ENCODE measurements around the gene LTBP2.

Gene LTBP2

DNA sequence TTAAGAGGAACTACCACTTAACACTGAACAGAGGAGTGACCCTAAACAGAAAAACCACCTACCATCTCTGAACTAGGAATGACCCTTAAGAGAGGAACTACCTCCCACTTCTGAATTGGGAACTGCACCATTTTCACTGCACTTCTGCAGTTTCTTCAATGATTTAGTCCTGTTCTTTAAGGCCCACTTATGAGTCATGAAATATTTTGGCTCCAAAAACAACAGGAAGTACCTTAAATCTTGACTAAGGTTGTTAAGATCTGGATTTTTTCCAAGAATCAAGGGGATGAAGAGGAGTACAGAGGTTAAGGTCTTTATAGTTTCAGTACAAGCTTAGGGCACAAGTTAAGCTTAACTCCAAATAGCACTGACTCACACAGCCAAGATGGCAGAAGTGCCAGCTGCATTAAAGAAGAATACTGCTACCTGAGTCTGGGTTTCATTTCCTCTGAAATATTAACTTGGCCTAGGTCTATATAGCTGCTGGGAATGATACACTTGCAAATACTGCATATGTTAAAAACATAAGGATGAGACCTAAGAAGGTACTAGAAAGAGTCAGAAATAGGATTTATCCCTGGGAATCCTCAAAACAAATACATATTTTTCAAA is 123.1 kb downstream of the LTBP2 start:
- no peak for DNase-seq (ENCODE audit: low read depth, low spot score)

DNA sequence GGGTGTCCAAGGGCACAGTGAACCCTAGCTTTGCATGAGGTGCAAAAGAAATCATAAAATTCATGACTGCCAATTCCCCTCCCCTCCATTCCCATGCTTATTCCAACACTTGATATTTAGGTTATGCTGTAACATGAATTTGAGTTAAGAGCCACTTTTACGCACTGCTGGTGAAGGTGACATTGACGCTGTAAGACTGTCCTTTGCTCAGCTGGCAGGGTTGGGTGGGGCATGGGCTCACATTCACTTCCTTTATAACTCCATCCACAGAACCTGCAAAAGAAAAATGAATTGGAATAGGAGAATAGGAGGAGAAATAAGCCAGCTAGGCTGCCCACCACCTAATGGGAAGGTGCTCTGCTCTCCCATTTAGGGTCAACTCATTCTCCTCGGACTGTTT is 125.9 kb downstream of the LTBP2 start:
- no peak for DNase-seq (ENCODE audit: low read depth, low spot score)

DNA sequence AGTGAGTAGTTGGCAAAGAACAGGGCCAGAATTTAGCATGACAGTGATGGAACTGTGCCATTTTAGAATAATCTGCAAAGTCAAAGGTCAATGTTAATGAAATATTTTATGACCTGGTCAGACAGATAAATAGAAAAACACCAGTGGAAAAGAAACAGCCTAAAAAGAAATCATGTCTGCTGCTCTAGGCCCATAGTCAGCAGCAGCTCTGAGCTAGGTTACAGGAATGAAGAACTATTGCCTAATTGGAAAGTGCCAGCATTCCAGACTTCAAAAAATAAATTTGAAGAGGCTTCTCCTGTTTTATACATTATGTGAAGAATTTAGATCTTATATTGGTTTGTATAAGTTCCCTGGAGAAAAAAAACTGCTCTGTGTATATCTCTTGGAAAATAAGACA is 128.7 kb downstream of the LTBP2 start:
- DNase-seq (ENCODE audit: low read depth, low spot score), result no peak

DNA sequence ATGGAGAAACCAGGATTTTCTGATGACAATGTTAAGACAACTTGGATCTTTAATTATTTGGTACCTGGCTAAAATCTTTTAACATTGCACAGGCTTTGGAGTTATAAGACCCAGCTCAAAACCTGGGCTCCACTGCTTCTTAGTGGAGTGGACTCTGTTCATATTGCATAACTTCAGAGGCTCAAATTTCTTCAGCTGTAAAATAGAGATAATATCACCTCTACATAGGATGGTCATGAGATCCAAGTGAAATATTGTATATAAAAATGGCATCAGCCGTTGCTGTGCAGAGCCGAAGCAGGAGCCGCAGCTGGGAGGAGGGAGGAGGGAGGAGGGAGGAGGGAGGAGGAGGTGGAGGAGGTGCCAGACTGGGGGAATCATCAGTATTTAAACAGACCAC is 129.5 kb downstream of the LTBP2 start:
- DNase-seq (ENCODE audit: low read depth, low spot score), result no peak

DNA sequence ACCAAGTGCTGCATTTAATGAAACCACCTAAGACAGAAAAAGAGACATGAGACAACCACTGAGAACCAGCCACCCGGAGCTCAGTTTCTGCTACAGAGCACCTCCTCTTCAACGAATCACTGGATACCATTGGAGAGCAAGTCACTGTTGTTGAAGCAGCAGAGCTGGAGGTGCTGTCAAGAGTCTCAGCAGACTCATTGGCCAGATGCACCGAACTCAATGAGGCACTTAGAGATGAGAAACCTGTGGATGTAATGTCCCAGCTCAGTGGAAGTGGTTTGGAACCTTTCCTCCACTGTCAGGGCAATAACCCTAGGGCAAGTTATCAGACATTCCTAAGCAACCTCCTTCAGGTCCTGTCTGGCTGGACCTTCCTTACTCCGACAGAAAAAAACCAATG is 132.0 kb downstream of the LTBP2 start:
- DNase-seq (ENCODE audit: low read depth, low spot score), result no peak

DNA sequence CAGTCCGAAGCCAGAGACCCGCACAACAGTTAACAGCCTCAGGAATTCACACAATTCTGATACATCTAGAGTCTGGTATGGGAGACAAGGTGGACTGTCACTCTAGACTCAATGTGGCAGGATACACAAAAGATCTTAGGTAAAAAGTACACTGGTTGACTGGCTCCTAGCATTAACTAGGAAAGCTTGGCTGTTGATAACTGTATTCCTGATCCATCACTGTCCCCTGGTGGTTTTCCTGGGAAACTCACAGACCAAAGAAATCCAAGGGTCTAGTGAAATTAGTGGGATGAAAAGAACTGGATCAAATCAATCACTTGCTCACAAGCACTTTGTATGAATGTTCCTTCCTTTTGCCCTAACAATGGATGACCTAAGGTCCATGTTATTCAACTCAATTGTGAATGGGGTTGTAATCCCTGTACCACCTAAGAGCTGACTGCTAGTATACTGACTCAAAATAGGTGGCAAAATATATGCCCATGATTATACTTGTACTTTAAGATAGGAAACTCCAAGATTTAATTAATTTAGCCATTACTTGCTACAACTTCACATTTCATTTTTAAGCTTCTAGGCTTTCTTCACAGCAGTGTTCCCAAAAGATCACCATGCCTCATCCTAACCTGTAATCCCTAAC is 132.9 kb downstream of the LTBP2 start:
- no peak for DNase-seq (ENCODE audit: low read depth, low spot score)

DNA sequence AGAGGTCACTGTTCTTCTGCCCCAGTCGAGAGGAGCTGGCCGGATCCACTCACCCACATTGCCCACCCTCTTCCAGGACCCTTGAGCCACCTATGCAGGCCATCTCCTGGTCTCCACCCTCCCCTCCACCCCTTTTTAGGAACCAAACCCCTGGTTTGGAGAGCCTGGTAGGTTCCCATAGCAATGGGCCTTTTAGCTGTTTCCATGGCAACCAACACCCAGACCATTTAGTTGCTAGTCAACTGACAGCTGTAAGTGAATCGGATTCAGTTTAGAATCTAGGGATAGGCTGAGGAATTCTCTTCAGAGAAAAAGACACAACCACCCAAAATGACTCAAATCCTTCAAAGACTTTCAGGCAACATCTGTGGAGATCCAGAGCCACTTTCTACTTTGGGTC is 135.4 kb downstream of the LTBP2 start:
- no peak for DNase-seq (ENCODE audit: low read depth, low spot score)

DNA sequence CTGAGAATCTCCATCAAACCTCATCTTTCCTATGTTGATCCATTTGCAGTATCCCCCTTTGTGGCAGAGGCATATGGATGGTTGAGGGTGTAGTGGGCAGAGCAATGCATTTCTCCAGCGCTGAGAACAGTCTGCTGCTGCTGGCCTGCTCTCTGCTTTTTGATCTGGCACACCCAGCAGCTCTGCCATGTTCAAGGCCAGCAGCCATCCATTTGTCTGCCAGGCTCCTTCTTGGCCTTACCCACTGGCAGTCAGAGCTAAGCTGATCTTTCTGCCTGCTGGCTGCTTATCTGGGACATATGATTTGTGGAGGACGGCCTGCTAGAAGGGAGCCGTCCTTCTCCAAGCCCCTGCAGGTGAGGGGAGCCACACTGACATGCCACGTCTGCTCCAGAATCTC is 135.9 kb downstream of the LTBP2 start:
- no peak for DNase-seq (ENCODE audit: low read depth, low spot score)

DNA sequence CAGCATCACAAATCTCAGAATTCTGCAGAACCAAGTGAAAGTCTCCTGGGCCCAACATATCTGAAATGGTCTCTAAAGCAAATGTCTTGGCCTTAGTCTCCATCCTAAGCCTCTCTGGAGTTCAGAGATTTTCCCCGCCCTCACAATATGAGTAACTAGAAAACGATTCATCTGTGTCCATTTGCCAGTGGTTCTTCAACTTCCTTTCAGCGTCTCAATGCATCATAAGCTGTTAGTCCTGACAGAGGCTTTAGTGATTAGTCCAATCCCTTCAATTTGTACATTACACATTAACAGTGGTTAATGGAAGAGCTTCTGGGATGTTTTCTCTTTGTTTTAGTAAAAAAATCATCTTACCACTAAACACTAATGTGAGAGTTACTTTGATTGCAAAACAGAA is 136.4 kb downstream of the LTBP2 start:
- DNase-seq (ENCODE audit: low read depth, low spot score), result no peak

DNA sequence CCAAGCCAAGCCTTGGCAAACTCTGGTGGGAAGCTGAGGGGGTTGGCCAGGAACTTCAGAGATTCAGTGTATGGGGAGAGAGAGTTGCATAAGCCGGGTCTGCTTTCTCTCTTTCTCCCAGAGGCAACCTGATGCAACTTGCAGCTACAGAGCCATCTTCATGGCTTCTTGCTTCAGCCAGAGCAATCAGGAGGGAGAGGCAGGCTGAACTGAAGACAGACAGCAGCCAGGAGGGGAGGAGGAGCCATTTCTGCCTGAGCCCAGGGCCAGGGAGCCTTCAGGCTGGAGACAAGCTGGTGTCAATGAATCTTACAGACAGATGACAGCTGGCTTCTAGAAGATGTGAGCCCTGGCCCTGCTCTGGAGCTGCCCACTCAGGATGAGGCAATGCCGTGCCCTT is 137.7 kb downstream of the LTBP2 start:
- no peak for DNase-seq (ENCODE audit: low read depth, low spot score)

DNA sequence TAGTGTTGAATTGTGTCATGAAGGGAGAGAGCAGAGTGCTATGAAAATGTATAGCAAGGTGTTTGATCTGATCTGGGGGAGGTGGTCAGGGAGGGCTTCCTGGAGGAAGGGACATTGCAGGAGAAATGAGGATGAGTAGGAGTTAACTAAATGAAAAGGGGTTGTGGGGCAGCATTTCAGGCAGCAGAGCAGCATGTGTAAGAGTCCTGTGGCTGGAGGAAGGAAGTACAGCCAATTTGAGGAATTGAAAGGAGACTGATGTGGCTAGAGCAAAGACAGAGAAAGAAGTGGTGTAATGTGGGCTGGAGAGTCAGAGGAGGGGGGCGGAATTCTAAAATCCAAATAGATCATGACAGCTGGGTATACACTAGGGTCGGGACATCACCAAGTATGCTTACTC is 139.4 kb downstream of the LTBP2 start:
- DNase-seq (ENCODE audit: low read depth, low spot score), result no peak

DNA sequence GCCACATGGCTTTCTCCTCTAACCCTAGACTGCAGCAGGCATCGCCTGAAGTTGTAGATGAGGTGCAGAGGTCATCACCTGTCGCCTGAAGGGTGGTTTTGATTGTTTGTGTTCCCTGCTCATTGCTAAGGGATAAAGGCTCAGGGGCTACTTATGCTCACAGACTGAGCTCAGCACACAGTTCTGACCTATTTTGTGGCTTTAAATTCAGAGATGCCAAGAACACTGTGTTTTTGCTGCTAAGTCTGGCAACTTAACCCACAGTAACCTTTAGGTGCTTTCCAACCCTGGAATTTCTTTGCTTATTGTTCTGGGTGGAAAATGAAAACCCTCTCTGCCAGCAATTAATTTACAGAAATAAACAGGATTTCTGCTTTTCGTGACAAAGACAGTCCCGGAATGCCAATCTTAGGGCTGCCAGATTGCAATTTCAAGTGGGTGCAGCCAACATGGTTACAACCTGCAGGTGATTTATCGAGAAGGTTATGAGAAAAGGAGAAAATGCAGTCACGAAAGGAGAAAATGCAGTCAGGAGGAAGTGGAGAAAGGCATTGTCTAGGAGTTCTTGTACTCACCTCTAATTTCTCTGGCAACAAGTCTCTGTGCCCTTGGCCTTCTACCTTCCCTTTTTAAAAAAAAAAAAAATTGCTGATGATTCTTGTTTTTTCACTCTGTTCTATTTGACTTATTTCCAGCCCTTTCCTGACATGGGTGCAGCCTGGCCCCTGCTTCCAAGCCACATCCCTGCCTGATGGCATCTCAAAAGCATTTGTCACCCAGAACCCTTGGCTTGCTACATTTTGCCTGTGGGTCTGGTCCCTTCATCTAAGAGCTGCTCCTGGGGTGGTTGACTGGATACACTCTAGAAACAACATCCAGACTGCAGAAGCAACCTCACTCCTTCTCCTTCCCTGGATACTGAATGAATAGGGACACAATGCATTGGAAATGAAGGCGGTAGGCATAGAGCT is 142.2 kb downstream of the LTBP2 start:
- DNase-seq (ENCODE audit: low read depth, low spot score), result no peak

DNA sequence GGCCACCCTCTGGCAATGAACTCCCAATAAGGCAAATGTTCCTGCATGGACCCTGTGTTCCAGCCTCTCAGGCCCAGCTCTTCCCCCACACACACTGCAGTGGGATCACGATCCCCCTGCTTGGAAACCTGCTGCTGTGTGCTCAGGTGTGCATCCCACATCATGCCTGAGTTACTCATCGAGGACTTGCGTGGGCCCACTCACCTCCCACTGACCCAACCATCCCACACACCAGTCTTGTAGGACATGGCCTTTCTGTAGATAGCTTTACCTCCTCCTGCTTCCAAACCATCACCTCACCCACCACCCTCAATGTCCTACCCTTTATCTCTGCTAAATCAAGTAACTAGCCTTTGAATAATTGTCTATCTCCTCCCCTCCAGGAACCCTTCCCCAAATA is 143.5 kb downstream of the LTBP2 start:
- DNase-seq (ENCODE audit: low read depth, low spot score), result no peak

DNA sequence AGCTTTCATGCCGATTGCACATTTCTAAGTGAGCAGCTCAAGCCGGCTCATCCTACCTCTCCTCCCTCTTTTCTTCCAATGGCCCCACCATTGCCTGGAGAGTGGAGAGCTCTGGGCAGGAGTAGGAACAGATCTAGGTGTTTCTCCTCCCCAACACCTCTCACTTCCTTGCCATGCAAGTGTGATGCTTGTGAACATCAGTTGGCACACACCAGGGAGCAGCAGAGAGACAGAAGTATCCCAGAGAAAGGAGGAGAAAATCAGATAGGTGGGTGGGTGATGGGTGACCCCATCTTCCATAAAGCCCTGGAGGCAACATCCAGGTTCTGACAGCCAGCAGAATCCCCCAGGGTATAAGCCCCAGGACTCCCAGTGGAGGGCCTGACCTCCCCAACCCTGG is 146.7 kb downstream of the LTBP2 start:
- no peak for DNase-seq (ENCODE audit: low read depth, low spot score)

DNA sequence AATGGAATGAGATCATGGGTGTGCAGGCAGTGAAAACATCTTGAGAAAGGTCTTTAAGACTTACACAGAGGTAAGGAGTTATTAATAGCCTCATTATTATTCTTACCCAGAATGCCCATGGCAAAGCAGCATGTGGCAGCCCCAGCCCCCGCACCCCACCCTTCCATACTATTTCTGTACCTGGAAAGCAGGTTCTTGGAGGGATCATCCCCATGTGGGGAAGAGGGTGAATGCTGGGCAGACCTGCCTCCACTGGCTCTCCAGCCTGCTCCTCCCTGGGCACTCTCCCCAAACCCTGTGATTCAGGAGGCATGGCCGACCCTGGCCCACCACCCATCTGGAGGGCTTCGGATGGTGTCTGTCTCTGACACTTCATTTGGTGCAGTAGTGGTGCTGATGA is 147.3 kb downstream of the LTBP2 start:
- no peak for DNase-seq (ENCODE audit: low read depth, low spot score)

DNA sequence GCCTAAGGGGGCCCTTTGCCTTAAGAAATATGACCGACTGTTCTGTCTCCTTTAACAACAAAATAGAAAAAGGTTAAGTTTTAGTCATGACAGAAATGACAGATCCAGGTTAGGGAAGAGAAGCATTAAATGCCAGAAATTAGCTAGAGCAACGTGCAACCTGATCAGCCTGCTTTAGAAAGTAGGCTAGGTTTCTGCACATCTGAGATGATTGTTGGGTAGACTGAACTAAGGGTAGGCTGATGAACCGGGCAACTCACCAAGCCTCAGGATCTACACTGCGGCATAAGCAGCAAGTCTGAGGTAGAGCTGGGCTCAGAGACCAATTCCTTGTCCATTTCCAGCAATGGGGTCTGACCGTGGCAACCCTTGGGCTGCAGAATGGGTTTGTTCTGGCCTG is 148.3 kb downstream of the LTBP2 start:
- DNase-seq (ENCODE audit: low read depth, low spot score), result no peak

DNA sequence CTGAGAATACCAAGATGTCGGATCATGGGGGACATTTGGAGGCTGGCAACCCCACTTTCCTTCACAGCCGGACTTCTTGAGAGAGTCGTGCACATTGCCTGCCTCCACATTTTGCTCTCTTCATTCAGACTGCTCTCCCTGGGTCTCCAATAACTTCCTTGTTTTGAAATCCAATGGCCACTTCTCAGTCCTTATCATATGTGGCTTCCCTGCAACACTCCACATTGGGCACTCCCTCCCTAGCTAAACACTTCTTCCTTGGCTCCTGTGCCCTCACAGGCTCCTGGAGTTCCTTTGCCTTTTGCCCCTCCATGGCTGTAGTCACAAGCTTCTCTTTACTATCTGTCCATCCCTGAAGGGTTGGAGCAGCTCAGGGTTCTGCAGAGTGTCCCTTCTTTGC is 149.0 kb downstream of the LTBP2 start:
- DNase-seq (ENCODE audit: low read depth, low spot score), result no peak

DNA sequence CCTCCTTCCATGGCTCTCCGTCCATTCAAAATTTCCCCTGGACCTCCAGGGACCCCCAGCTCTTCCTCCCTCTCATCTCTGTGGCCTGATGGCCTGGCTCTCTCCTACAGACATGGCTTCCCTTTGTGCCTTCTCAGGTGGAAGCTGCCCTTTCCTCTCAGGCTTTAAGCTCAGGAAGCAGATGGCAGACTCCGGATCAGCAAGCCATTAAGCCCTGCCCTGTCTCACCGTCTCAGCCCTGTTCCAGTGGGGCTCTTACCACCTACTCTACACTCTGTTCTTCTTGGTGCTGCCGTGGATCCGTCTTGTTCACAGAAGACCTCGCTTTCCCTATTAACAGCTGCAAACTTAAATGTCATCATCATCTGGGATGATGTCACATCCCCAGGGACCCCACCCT is 152.1 kb downstream of the LTBP2 start:
- no peak for DNase-seq (ENCODE audit: low read depth, low spot score)

DNA sequence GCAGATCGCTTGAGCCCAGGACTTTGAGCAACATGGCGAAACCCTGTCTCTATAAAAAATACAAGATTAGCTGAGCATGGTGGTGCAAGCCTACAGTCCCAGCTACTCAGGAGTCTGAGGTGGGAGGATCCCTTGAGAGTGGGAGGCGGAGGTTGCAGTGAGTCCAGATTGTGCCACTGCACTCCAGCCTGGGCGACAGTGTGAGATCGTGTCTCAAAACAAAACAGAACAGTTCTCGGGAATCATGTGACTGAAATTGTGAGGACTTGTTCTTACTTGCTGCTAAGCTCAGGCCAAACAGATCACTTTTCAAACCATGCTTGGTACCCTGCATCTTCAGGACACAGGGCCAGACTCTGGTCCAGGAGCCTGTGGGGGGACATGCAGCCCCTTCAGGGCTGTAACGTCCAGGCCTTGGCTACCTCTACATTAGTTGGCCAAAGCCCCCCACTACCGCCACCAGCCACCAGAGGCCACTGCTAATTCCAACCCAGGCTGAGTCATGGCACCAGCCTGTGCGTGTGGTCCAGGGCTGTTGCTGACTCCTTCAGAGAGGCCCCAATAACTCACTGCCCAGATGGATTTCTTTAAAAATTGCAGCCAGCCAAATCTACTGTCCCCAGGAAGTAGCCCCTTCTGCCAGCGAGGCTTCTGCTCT is 152.6 kb downstream of the LTBP2 start:
- DNase-seq (ENCODE audit: low read depth, low spot score), result no peak

DNA sequence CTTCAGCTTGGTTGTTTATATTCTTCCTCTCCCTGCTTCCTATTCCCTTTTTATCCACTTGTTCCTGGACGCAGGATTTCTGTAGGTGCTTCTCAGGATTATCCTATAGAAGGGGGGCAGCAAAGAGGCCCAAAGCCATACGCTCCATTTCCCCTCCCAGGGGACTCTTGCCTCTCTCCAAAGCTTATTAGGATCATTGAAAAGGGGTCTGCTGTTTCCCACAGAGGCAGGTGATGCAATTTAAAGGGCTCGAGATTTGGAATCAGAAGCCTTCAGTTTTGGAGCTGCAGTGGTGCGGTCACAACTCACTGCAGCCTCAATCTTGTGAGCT is 154.5 kb downstream of the LTBP2 start:
- no peak for DNase-seq (ENCODE audit: low read depth, low spot score)

DNA sequence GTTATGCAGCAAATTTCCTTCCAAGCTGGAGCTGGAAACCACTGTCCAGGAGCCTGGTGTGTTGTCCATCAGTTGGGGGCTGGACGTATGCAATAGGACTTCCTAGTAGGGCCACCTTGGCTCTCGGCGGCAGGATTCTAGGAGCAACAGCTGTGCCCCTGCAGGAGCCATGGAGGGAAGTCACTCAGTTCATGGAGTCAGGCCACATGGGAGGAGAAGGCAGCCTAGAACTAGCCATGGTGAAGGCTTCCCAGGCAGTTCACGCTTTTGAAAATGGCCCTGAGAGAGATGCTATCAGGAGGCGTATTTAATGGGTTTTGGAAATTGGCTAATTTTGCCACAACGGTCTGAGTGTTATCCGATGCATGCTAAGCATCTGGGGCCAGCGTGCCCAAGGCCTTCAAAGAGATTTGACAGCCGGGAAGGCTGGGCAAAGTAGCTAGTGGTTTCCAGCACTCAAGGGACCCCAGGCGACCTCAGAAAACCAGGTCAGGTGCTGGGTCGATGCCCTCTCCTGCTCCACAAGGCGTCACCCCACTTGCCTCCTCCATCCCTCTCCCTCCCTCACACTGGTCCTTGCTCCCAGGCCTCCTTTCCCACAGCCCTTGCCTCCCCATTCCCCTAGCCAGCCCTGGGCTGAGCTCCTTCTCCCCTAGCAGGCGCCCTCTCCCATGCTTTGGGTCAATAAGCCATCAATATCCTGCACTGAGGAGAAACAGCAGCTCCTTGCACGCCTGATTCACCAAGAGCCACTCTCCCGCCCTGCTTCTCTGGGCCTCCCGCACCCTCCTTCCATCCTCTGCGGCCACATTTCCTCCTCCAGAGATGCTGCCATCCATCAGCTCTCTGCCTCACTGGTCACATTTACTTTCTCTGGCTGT is 155.1 kb downstream of the LTBP2 start:
- DNase-seq (ENCODE audit: low read depth, low spot score), result no peak

Data from activated naive CD8-positive, alpha-beta T cell treated with anti-CD3 and anti-CD28 coated beads, Interleukin-2, amount 50 U/mL, for 16 hours (primary cell).